Activated naive CD8-positive, alpha-beta T cell (primary cell): ENCODE results near the gene ZEB2.
"Not testable (repeated sequence)": the region's sequence is repeated elsewhere in the genome, so short reads cannot be mapped to it uniquely, and the experiment has no call there.

Experiments
- H3K27ac Mint-ChIP-seq: one replicate; pipeline ENCODE4 v1.8.0; 2021; ENCODE audit warnings: mixed read lengths
- H3K27me3 Mint-ChIP-seq: one replicate; pipeline ENCODE4 v1.8.0; 2021; ENCODE audit warnings: mixed read lengths
- H3K36me3 Mint-ChIP-seq: one replicate; pipeline ENCODE4 v1.8.0; 2021; ENCODE audit warnings: mixed read lengths
- H3K4me1 Mint-ChIP-seq: one replicate; pipeline ENCODE4 v1.8.0; 2021; ENCODE audit warnings: low read depth, mixed read lengths
- H3K4me3 Mint-ChIP-seq: one replicate; pipeline ENCODE4 v1.8.0; 2021; ENCODE audit warnings: mild to moderate bottlenecking, mixed read lengths
- H3K9me3 Mint-ChIP-seq: one replicate; pipeline ENCODE4 v1.8.0; 2021; ENCODE audit warnings: low read depth, mixed read lengths

The ZEB2 gene

DNA sequence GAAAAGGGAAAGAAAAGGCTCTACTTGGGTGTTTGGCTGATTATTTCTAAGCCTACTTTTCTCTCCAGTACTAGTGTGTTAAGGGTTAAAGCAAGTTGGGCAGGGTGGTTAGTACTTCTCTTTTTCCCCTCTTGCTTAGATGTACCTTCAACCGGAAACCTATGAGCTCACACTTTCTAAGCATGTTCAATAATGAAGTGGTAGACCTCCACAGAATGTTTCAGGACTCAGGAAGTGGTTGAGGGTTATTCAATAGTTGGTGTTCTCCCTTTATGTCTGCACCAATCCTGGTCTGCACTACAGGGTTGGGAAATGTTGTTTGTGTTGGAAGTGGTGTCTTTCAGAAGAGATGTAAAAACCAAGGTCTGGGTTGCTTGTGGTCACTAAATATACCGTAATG lies 137.1 kb downstream of the ZEB2 start:
- Mint-ChIP-seq H3K9me3 (no peaks in the 10 kb centered on the region), H3K27ac (peak overlapping the region; percentile 51), H3K27me3 (no peaks in the 10 kb centered on the region), H3K36me3 (no peaks in the 10 kb centered on the region), H3K4me3 (peak overlapping the region; percentile 28), H3K4me1 (peaks cover 31% of the 10 kb centered on the region)

DNA sequence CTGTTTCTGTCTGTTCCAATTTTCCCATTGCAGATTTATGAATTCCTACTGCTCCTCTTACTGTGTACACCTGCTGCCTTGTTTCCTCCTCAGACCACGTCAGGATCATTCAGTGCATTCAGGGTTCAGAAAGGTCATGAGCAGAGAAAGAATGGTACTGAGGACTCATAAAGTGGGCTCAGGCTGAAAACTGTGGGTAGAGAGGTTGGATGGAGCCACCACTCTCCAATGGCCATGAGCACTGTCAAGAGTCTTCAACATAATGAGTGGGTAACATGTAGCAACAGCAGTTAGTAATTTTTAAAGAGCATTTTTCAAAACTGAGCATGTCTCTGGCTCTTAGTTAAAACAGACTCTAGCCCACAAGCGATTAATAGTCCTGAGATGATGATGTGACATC lies 138.2 kb downstream of the ZEB2 start:
- H3K36me3 Mint-ChIP-seq = no peaks in the 10 kb centered on the region
- H3K27ac Mint-ChIP-seq = no peak overlapping the region
- no peaks in the 10 kb centered on the region for H3K9me3 Mint-ChIP-seq
- no peaks in the 10 kb centered on the region for H3K27me3 Mint-ChIP-seq
- H3K4me1 Mint-ChIP-seq = peaks cover 31% of the 10 kb centered on the region
- H3K4me3 Mint-ChIP-seq = no peak overlapping the region

DNA sequence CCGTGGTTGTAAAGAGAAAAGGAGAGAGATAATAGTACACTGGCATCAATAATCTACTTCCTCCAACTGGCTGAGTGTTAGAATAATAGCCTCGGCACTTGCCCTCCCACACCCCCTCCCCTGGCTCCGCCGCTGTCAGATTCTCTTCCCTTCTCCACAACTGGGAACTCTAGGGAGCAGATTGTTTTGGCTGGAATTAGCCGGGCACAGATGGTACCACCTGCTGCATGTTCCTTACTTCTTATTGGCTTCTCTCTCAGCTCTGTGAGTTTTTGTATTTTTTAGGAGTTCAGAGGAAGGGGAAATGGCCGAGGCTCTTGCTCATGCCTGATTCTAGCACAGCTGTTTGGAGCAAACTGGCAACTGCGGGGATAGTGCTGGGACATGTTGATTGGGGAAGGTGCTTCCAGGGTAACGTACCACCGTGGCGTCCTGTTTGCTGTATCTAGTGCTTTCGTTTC lies 140.0 kb downstream of the ZEB2 start:
- Mint-ChIP-seq H3K4me1 (peaks cover 31% of the 10 kb centered on the region), H3K9me3 (no peaks in the 10 kb centered on the region), H3K27ac (no peak overlapping the region), H3K27me3 (no peaks in the 10 kb centered on the region), H3K4me3 (no peak overlapping the region), H3K36me3 (no peaks in the 10 kb centered on the region)

DNA sequence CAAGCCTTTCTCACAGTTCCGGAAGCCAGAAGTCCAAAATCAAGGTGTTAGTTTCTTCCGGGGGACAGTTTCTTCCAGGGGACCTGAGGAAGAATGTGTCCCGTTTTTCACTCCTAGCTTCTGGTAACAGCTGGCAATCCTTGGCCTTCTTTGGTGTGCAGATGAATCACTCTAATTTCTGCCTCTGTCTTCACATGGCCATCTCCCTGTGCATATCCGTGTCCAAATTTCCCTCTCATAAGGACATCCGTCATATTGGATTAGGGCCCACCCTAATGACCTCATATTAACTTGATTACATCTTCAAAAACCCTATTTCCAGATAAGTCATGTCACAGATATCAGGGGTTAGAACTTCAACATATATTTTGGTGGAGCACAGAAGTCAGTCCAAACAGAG lies 141.4 kb downstream of the ZEB2 start:
- Mint-ChIP-seq H3K36me3 (no peaks in the 10 kb centered on the region), H3K27me3 (no peaks in the 10 kb centered on the region), H3K4me1 (peaks cover 28% of the 10 kb centered on the region), H3K9me3 (no peaks in the 10 kb centered on the region), H3K27ac (no peak overlapping the region), H3K4me3 (no peak overlapping the region)

DNA sequence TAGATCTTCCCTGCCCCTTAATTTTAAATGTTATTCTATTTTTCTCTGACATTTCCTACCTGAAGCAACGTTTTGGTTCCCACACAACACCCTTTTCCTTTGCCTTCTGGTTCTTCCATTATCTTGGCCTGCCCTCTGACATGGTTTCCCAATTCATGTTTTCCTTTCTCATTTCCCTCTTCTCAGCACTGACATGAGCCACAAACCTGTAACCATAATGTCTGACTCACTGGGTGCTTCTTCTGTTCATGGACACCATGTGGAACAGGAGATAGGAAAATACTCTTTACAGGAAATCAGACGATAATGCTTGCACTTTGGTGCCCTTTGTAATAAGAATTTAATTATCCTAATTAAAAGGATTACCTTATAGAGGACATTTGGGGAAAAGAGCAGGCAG lies 142.0 kb downstream of the ZEB2 start:
- Mint-ChIP-seq H3K27ac (no peak overlapping the region), H3K9me3 (no peaks in the 10 kb centered on the region), H3K36me3 (no peaks in the 10 kb centered on the region), H3K4me3 (no peak overlapping the region), H3K27me3 (no peaks in the 10 kb centered on the region), H3K4me1 (peaks cover 23% of the 10 kb centered on the region)

DNA sequence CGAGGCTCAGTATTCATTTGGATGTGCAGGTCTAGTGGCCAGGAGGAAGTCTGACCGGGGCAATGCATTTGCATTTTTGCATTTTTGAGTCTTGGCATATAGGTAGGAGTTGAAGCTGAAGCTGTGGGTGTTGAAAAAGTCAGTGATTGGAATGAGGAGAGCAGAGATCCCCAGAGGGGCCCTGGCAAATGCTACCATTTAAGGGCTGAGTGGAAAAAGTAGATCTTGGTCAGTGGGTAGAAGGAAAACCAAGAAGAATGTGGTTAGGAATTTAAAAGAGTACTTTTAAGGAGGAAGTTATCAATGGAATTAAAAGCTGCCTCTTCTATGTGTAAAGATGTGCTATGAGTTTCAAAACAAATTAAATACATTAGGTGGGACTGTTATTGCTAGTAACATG lies 143.0 kb downstream of the ZEB2 start:
- H3K27me3 Mint-ChIP-seq = no peaks in the 10 kb centered on the region
- H3K4me3 Mint-ChIP-seq = no peak overlapping the region
- H3K9me3 Mint-ChIP-seq = no peaks in the 10 kb centered on the region
- H3K36me3 Mint-ChIP-seq = no peaks in the 10 kb centered on the region
- no peak overlapping the region for H3K27ac Mint-ChIP-seq
- H3K4me1 Mint-ChIP-seq = peaks cover 13% of the 10 kb centered on the region

DNA sequence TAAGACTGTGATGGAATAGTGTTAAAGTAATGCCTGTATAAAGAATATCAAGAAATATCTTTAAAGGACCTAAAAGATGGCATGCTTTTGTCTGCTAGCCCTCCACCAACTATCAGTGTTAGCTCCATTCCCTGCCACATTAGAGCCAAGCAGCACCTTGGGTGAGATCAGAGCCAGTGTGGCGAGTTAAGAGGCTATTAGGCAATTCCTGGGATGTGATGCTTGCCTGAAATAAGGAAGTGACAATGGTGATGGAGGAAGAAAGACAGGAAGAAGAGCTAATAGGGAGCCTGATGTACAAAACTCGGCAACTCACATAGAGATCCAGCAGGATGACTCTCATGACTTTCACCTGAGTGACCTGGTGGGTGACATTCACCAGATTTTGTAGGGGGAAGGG lies 143.5 kb downstream of the ZEB2 start:
- no peak overlapping the region for H3K27ac Mint-ChIP-seq
- H3K4me3 Mint-ChIP-seq = no peak overlapping the region
- H3K4me1 Mint-ChIP-seq = peaks cover 11% of the 10 kb centered on the region
- no peaks in the 10 kb centered on the region for H3K9me3 Mint-ChIP-seq
- H3K36me3 Mint-ChIP-seq = no peaks in the 10 kb centered on the region
- no peaks in the 10 kb centered on the region for H3K27me3 Mint-ChIP-seq

DNA sequence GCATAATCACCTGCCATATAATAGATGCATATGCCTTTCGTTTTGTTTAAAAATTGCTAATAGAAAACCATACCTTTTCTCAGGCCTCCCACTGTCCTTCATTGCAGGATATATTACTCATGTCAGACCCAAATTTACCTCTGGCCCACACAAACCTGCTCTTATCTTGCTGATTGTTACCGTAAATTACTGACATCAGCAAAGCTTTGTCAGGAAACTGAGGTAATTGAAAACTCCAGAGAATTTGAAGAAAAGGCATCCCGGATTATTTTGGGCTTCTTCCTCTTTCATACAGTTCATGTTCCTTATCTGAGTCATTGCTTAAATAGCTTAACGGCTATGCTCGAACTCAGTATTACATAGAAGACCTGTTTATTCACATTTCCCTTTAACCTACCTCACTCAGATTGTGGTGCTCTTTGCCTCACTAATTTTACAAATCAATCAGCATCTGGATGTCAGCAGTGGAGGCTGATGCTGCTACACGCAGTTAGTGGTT lies 145.7 kb downstream of the ZEB2 start:
- no peaks in the 10 kb centered on the region for H3K36me3 Mint-ChIP-seq
- no peak overlapping the region for H3K27ac Mint-ChIP-seq
- H3K9me3 Mint-ChIP-seq = no peaks in the 10 kb centered on the region
- no peak overlapping the region for H3K4me3 Mint-ChIP-seq
- no peaks in the 10 kb centered on the region for H3K27me3 Mint-ChIP-seq
- peaks cover 14% of the 10 kb centered on the region for H3K4me1 Mint-ChIP-seq

DNA sequence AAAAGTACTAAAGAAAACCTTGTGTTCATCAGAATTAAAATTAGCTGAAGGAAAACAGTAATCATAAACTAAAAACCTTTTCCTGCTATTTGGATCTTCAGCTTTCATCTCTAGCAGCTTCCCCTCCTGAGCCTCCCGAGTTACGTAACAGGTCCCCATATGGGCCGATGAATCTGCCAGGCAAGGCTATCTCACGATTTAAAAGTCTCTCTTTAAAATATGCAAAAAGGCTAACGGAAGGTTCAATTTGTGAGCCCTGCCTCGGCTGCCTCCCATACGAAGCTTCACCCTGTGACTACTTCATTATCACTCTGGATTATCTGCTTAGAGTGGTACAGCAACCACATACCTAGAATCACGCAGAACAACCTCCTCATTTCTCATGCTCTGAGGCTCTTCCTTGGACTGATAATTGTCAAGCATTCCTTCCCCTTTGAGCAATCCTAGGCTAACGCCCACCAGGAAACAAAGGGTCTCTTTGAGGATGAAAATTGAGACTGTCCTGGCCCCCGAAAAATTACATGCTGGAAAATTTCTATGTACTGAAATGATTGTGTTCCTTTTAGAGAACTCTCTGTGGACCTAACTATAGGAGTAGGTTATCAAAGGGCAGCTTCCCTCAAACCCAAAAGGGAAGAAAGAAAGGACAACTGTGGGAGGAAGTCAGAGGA lies 147.4 kb downstream of the ZEB2 start:
- Mint-ChIP-seq H3K27me3 (no peaks in the 10 kb centered on the region), H3K4me1 (peaks cover 12% of the 10 kb centered on the region), H3K36me3 (no peaks in the 10 kb centered on the region), H3K9me3 (no peaks in the 10 kb centered on the region), H3K27ac (no peak overlapping the region), H3K4me3 (no peak overlapping the region)

DNA sequence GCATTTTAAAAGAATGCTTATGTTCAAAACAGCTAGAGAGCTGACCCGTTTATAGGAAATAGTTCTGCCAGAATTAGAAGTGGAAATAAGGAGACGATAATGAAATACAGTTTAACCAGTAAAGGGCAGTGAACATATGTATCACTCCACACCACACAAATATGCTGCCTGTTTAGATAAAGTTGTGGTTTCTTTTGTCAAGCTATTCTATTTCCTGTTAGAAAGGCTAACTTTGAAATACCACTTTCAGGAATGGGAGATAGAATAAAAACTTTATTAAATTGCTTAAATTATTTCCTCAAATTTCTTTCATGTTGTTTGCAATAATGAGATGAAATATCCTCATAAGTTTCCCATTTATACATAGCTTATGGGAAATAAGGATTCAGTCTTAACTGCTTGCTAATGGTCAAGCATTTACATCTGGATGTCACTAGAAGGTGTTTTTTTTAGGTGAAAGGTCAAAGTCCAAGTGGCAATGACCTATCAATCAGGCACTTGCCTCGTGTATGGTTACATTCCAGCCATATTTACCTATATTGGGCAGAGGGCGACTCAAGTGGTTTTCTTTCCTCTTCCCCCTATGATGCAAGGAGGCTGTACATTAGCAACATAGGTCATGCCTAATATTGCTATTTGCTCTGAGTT lies 148.9 kb downstream of the ZEB2 start:
- Mint-ChIP-seq H3K4me1 (peaks cover 12% of the 10 kb centered on the region), H3K4me3 (no peak overlapping the region), H3K9me3 (no peaks in the 10 kb centered on the region), H3K27me3 (no peaks in the 10 kb centered on the region), H3K36me3 (no peaks in the 10 kb centered on the region), H3K27ac (no peak overlapping the region)

DNA sequence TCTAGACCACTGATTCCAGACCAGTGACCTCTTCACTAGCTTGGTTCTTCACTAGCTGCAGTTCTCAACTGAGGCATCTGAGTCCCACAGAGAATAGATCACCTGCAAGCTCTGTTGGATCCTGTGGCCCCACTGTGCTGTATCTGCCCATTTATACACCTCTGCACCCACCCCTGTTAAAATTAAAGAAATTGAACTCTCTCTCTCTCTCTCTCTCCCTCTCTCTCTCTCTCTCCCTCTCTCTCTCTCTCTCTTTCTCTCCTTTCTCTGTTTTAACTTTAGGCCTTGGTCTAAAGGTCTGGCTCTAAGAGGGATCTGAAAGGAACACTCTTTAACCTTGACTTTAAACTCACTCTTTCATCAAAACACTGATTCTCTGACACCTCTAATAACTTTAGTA lies 150.5 kb downstream of the ZEB2 start:
- Mint-ChIP-seq H3K27ac (no peak overlapping the region), H3K27me3 (no peaks in the 10 kb centered on the region), H3K36me3 (no peaks in the 10 kb centered on the region)

DNA sequence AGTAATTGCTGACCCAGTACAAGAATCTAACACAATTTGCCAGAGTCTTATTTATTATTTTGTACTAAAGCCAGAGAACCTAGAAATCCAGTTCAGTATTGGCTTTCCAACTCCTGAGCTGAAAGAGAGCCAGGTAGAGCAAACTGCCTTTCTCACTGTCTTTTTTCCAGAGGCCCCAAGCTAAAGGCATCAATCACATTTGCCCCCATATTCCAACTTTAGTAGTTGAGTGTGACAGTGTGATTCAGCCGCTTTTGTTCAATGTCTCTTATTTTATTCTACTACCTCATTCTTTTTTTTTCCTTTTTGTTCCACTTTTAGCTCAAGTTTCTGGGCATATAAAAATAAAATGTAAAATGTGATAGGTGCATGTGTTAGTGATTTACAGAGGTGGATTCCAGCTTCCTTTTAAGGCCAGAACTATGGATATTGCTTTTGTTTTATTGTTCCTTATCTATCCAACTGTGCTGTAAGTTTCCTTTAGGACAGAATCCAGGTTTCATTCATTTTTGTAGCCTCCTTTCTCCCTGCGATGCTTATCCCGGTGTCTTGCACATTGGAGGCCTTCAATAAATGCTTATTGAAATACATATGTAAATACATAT lies 153.0 kb downstream of the ZEB2 start:
- no peak overlapping the region for H3K27ac Mint-ChIP-seq
- no peaks in the 10 kb centered on the region for H3K9me3 Mint-ChIP-seq
- no peak overlapping the region for H3K4me3 Mint-ChIP-seq
- no peaks in the 10 kb centered on the region for H3K27me3 Mint-ChIP-seq
- peaks cover 12% of the 10 kb centered on the region for H3K4me1 Mint-ChIP-seq
- H3K36me3 Mint-ChIP-seq = no peaks in the 10 kb centered on the region

More for the DNA sequence above, 150.5 kb downstream of the ZEB2 start:
- Mint-ChIP-seq H3K4me3 (no peak overlapping the region), H3K9me3 (no peaks in the 10 kb centered on the region), H3K4me1 (peaks cover 12% of the 10 kb centered on the region)

DNA sequence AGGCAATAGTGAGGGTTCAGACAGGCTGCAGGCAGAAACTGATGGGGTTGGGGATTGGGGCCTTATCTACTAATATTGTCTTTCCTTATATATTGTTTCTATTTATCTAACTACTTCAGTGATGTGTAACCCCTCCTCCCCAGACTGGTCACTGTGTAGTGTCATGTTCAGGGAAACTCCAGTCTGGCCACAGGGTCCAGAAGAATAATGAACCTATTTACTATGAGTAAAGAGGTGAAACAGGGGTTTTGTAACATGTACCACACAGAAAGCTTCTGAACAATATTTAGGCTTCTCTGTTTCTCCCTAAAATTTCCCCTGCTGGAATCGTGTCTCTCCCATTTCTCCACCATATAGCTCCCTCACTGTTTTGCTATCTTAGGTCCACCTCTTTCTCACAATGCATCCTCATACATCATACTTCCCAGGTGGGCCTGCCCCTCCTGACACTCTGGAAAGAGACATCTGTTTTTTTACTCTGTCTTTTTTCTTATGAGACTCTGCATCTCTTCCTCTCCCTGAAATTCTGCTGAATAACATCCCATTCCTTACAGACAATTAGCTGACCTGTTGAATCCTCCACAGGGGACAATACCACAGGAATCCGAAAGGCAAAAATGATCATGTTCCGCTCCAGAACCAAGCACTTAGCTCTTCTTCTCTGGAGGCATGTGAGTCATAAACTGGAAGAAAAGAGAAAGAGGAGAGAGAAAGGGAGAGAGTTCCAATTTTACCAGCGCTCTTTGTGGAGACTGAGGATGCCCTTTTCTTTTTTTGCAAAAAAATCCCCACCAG lies 154.8 kb downstream of the ZEB2 start:
- H3K4me3 Mint-ChIP-seq = no peak overlapping the region
- H3K4me1 Mint-ChIP-seq = peaks cover 2% of the 10 kb centered on the region
- H3K9me3 Mint-ChIP-seq = no peaks in the 10 kb centered on the region
- no peaks in the 10 kb centered on the region for H3K36me3 Mint-ChIP-seq
- no peaks in the 10 kb centered on the region for H3K27me3 Mint-ChIP-seq
- no peak overlapping the region for H3K27ac Mint-ChIP-seq

DNA sequence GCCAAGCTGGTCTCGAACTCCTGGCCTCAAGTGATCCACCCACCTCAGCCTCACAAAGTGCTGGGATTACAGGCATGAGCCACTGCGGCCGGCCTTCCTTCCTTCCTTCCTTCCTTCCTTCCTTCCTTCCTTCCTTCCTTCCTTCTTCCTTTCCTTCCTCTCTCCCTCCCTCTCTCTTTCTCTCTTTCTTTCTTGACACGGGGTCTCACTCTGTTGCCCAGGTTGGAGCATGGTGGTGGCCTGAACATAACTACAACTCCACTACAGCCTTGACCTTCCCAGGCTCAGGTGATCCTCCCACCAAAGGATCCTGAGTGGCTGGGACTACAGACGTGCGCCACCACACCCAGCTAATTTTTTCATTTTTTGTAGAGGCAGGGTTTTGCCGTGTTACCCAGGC lies 155.7 kb downstream of the ZEB2 start:
- H3K9me3 Mint-ChIP-seq, H3K4me3 Mint-ChIP-seq, H3K27me3 Mint-ChIP-seq, H3K36me3 Mint-ChIP-seq, H3K4me1 Mint-ChIP-seq, H3K27ac Mint-ChIP-seq: not testable (repeated sequence)

DNA sequence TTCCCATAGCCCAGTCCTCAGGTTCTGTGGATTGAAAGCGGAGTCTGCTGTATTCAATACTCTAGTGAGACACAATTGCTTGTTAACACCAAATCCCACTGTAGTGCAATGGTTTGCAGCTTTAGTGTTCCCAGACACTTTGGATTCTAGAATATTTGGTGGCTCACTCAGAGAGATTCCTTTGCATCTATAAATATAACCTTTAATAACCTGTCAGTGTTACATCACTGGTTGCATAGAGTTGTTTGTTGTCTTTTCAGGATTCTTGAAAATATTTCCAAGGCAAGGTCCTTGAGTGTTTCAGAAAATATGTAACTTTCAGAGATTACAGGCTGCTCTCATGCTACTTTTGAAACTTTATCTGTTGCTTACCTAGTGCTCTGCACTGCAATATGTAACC lies 157.5 kb downstream of the ZEB2 start:
- Mint-ChIP-seq H3K27me3 (no peaks in the 10 kb centered on the region), H3K27ac (no peak overlapping the region), H3K9me3 (no peaks in the 10 kb centered on the region), H3K4me3 (no peak overlapping the region), H3K4me1 (peaks cover 15% of the 10 kb centered on the region), H3K36me3 (no peaks in the 10 kb centered on the region)
